GM23248 (cell line): ENCODE results near the gene TRMT13.

Experiments used
- EZH2 ChIP-seq: fragments of 200-600 bp; sonication (generic); IDR thresholded peaks from 2 replicates; pipeline ENCODE4 v1.6.1; 2018; ENCODE audit warnings: antibody characterized with exemption, mild to moderate bottlenecking; ENCODE audit not compliant: insufficient read depth, poor library complexity, severe bottlenecking
- EZH2phosphoT487 ChIP-seq: fragments of 200-600 bp; sonication (generic); IDR thresholded peaks from 2 replicates; pipeline ENCODE4 v1.6.1; 2018; ENCODE audit warnings: antibody characterized with exemption, moderate library complexity, mild to moderate bottlenecking, low read depth; ENCODE audit not compliant: insufficient read depth

- TF ChIP-seq EZH2phosphoT487 (no peak), EZH2 (no peak)
Measured at GRCh38 chr1:100122177-100122576, 10.8 kb upstream of the TRMT13 start.
